BJ (cell line): ENCODE measurements around the gene IKBKE. TPM values are rescaled to one million over a fixed set of nuclear protein-coding genes. Genes with fewer than 3 reads are reported as not detected.

Experiments used
- CTCF ChIA-PET: fragments of 350-600 bp; formaldehyde crosslinking; extraction: SDS; loops from one replicate; lab custom pipeline; 2021; ENCODE audit warnings: antibody characterized with exemption, inconsistent platforms; lab: Yijun Ruan, JAX
- POLR2A ChIA-PET: fragments of 300-600 bp; sonication (Branson Sonifier 250); formaldehyde crosslinking; extraction: SDS; loops from one replicate; lab custom pipeline; 2021; ENCODE audit warnings: antibody characterized with exemption; lab: Charles Lee
- DNase-seq: peaks from one replicate; pipeline ENCODE4 v3.0.0-alpha.2; 2011; ENCODE audit warnings: low read depth
- H3K27me3 ChIP-seq: 2 replicates; pipeline ENCODE4 v1.6.0; 2011; ENCODE audit warnings: low read length; ENCODE audit not compliant: control insufficient read depth, insufficient read depth
- H3K36me3 ChIP-seq: 2 replicates; pipeline ENCODE4 v1.5.1; 2011; ENCODE audit warnings: low read length; ENCODE audit not compliant: control insufficient read depth, insufficient read depth
- H3K4me3 ChIP-seq: 2 replicates; pipeline ENCODE4 v1.5.1; 2011; ENCODE audit warnings: low read depth, mild to moderate bottlenecking, control low read depth, low read length
- CTCF ChIP-seq: IDR thresholded peaks from 2 replicates; pipeline ENCODE4 v1.5.1; 2011; ENCODE audit warnings: low read depth, mild to moderate bottlenecking, control low read depth, inconsistent platforms, low read length, moderate library complexity; ENCODE audit not compliant: insufficient read depth
- polyA plus RNA-seq: library from polyadenylated mRNA; depleted of rRNA; stranded (reverse); fragments of >200 nt; gene quantifications from 2 replicates; pipeline ENCODE4 v1.2.3, GENCODE V29; 2011

The IKBKE gene
- polyA plus RNA-seq, 1 experiment: 23.0 TPM

GRCh38 chr1:206526064-206526911, 56.0 kb downstream of the IKBKE start:
- no peak for DNase-seq
- CTCF ChIA-PET: interaction anchor here (1.1 to 1.2 kb wide), 2 partner anchors 19 to 36 kb away, joined by 4 read pairs; no protein-coding TSS in a partner anchor

GRCh38 chr1:206529425-206529824, 59.1 kb downstream of the IKBKE start:
- POLR2A ChIA-PET: no interaction called here
- peaks cover 6% of the 10 kb centered on the region for H3K27me3 ChIP-seq
- CTCF ChIA-PET: interaction anchor here (0.6 to 1.5 kb wide), 3 partner anchors 14 to 16 kb away, joined by 3 to 5 read pairs (median 4); no protein-coding TSS in a partner anchor
- DNase-seq: no peak
- no peaks in the 10 kb centered on the region for H3K36me3 ChIP-seq
- H3K4me3 ChIP-seq: no peak overlapping the region
- no peak for TF ChIP-seq CTCF

More at GRCh38 chr1:206526064-206526911, 56.0 kb downstream of the IKBKE start:
- H3K27me3 ChIP-seq: peaks cover 6% of the 10 kb centered on the region
- TF ChIP-seq CTCF: no peak
- no peak overlapping the region for H3K4me3 ChIP-seq
- no peaks in the 10 kb centered on the region for H3K36me3 ChIP-seq
- POLR2A ChIA-PET: no interaction called here

- ChIA-PET CTCF (interaction anchor here (0.6 to 5.2 kb wide), 2 partner anchors 13 to 132 kb away, joined by 4 to 40 read pairs; no protein-coding TSS in a partner anchor), POLR2A (no interaction called here)
- peaks cover 5% of the 10 kb centered on the region for H3K27me3 ChIP-seq
- TF ChIP-seq CTCF: no peak
- H3K36me3 ChIP-seq: no peaks in the 10 kb centered on the region
- no peak overlapping the region for H3K4me3 ChIP-seq
- no peak for DNase-seq
Observed at GRCh38 chr1:206532368-206532767, 62.1 kb downstream of the IKBKE start.

GRCh38 chr1:206534552-206534951, 64.3 kb downstream of the IKBKE start:
- no peak overlapping the region for H3K4me3 ChIP-seq
- no peaks in the 10 kb centered on the region for H3K36me3 ChIP-seq
- ChIA-PET CTCF (interaction anchor here (1.0 to 5.2 kb wide), 3 partner anchors 11 to 49 kb away, joined by 3 to 40 read pairs (median 7); no protein-coding TSS in a partner anchor), POLR2A (no interaction called here)
- H3K27me3 ChIP-seq: peaks cover 3% of the 10 kb centered on the region
- no peak for DNase-seq
- TF ChIP-seq CTCF: no peak

GRCh38 chr1:206535853-206536188, 65.5 kb downstream of the IKBKE start:
- Histone ChIP-seq H3K27me3 (peaks cover under 1% of the 10 kb centered on the region), H3K36me3 (no peaks in the 10 kb centered on the region), H3K4me3 (no peak overlapping the region)
- ChIA-PET CTCF (interaction anchor here (1.4 to 5.2 kb wide), 2 partner anchors 10 to 45 kb away, joined by 8 to 40 read pairs; no protein-coding TSS in a partner anchor), POLR2A (no interaction called here)
- no peak for TF ChIP-seq CTCF
- no peak for DNase-seq
